Islet of Langerhans (tissue), 1 donor: ENCODE results near the gene CDK18.

ENCODE experiments used
- FAIRE-seq: peaks from one replicate; lab custom pipeline; 2011; peaks lifted over from hg19 to GRCh38; lab: Jason Lieb, UNC

The CDK18 gene

GRCh38 chr1:205523891-205524793 is 19.7 kb downstream of the CDK18 start:
- FAIRE-seq = no peak

- no peak for FAIRE-seq
Measured at GRCh38 chr1:205524794-205525101, 20.3 kb downstream of the CDK18 start.

- no peak for FAIRE-seq
Measured at GRCh38 chr1:205525495-205526285, 21.2 kb downstream of the CDK18 start.

- FAIRE-seq = no peak
Measured at GRCh38 chr1:205526431-205526830, 22.0 kb downstream of the CDK18 start.

GRCh38 chr1:205527931-205528330 is 23.5 kb downstream of the CDK18 start:
- FAIRE-seq = no peak

GRCh38 chr1:205528446-205528886 is 24.0 kb downstream of the CDK18 start:
- no peak for FAIRE-seq

GRCh38 chr1:205528887-205529825 is 24.7 kb downstream of the CDK18 start:
- no peak for FAIRE-seq

GRCh38 chr1:205530116-205530515 is 25.6 kb downstream of the CDK18 start:
- no peak for FAIRE-seq

- FAIRE-seq = no peak
Measured at GRCh38 chr1:205531191-205532025, 26.9 kb downstream of the CDK18 start.

GRCh38 chr1:205532026-205532898 is 27.8 kb downstream of the CDK18 start:
- FAIRE-seq = no peak

- no peak for FAIRE-seq
Measured at GRCh38 chr1:205532996-205533735, 28.7 kb downstream of the CDK18 start.

- no peak for FAIRE-seq
Measured at GRCh38 chr1:205533748-205534443, 29.4 kb downstream of the CDK18 start.

GRCh38 chr1:205534444-205534985 is 30.0 kb downstream of the CDK18 start:
- FAIRE-seq = no peak

GRCh38 chr1:205535096-205535495 is 30.6 kb downstream of the CDK18 start:
- FAIRE-seq = no peak

GRCh38 chr1:205535866-205536758 is 31.6 kb downstream of the CDK18 start:
- no peak for FAIRE-seq

- FAIRE-seq = no peak
Measured at GRCh38 chr1:205536759-205537361, 32.4 kb downstream of the CDK18 start.

- FAIRE-seq = no peak
Measured at GRCh38 chr1:205537386-205538018, 33.0 kb downstream of the CDK18 start.
